HCT116 (cell line): Measurements from ENCODE around the gene BTBD9.

ENCODE experiments used
- ATF3 ChIP-seq: IDR thresholded peaks from 2 replicates; pipeline ENCODE4 v1.6.1; 2012
- CTCF ChIP-seq, 3 experiments: fragments of 200-600 bp in 1 of 3; sonication (generic) in 1 of 3; IDR thresholded peaks in 2 of 3; conservative IDR thresholded peaks in 1 of 3; 2 replicates each; pipeline ENCODE4 v1.5.1; 2012 to 2017; ENCODE audit warnings: low read depth in 2 of 3, low read length in 2 of 3, antibody characterized with exemption in 1 of 3, borderline replicate concordance in 1 of 3, control low read depth in 1 of 3, mild to moderate bottlenecking in 1 of 3, mixed read lengths in 1 of 3, mixed run types in 1 of 3, moderate library complexity in 1 of 3; ENCODE audit not compliant: insufficient read depth in 1 of 3
- EGR1 ChIP-seq: IDR thresholded peaks from 2 replicates; pipeline ENCODE4 v1.6.1; 2012; ENCODE audit warnings: low read depth
- EZH2 ChIP-seq: fragments of 200-600 bp; sonication (generic); IDR thresholded peaks from 2 replicates; pipeline ENCODE4 v1.6.1; 2017; ENCODE audit warnings: antibody characterized with exemption, mixed run types
- EZH2phosphoT487 ChIP-seq: fragments of 200-600 bp; IDR thresholded peaks from 2 replicates; pipeline ENCODE4 v1.6.1; 2018; ENCODE audit warnings: antibody characterized with exemption, borderline replicate concordance
- JUND ChIP-seq: IDR thresholded peaks from 2 replicates; pipeline ENCODE4 v1.6.1; 2012
- POLR2A ChIP-seq: IDR thresholded peaks from 2 replicates; pipeline ENCODE4 v1.7.0; 2011; ENCODE audit warnings: borderline replicate concordance; ENCODE audit not compliant: insufficient read depth, insufficient read length; ENCODE audit errors: extremely low read depth
- POLR2AphosphoS5 ChIP-seq: IDR thresholded peaks from 2 replicates; pipeline ENCODE4 v1.6.1; 2011; ENCODE audit warnings: mild to moderate bottlenecking, low read depth, low read length, moderate library complexity
- SIN3A ChIP-seq: IDR thresholded peaks from 2 replicates; pipeline ENCODE4 v1.6.1; 2012; ENCODE audit warnings: low read depth
- SP1 ChIP-seq: IDR thresholded peaks from 2 replicates; pipeline ENCODE4 v1.6.1; 2012; ENCODE audit warnings: low read depth
- TCF7L2 ChIP-seq: IDR thresholded peaks from 2 replicates; pipeline ENCODE4 v1.7.0; 2011; ENCODE audit warnings: borderline replicate concordance, inconsistent platforms; ENCODE audit not compliant: insufficient read depth, insufficient read length; ENCODE audit errors: extremely low read depth
- ZNF274 ChIP-seq: fragments of 200-500 bp; sonication (Bioruptor generic); IDR thresholded peaks from 2 replicates; pipeline ENCODE4 v1.6.1; 2014; ENCODE audit warnings: mild to moderate bottlenecking, low read depth, low read length, inconsistent platforms

- TF ChIP-seq CTCF (IDR thresholded peaks at IDR 0.05 in 2 of 3, conservative IDR thresholded peaks at IDR 0.05 in 1 of 3; ENCODE audit: borderline replicate concordance in 1 of 3, insufficient read depth in 1 of 3, low read depth in 2 of 3, low read length in 2 of 3): no peak
- no peak for TF ChIP-seq POLR2AphosphoS5
- no peak for TF ChIP-seq EZH2
- TF ChIP-seq EGR1: no peak
- TF ChIP-seq SP1: no peak
- no peak for TF ChIP-seq SIN3A
- no peak for TF ChIP-seq ZNF274
- no peak for TF ChIP-seq POLR2A
- TF ChIP-seq JUND: no peak
- TF ChIP-seq EZH2phosphoT487: no peak
- TF ChIP-seq ATF3: no peak
- TF ChIP-seq TCF7L2: no peak
These were observed 42.1 kb upstream of the BTBD9 start for GRCh38 chr6:38681850-38682249.
